ENCODE measurements around the gene BAAT. TPM values are rescaled to one million over a fixed set of nuclear protein-coding genes. Genes with fewer than 3 reads are reported as not detected.

Gene BAAT
- total and polyA plus RNA-seq, 2 of the 13 experiments (the other 11 are each of a cell fraction or from before 2014, with no cell fraction given), result 0.71 to 7.9 TPM

DNA sequence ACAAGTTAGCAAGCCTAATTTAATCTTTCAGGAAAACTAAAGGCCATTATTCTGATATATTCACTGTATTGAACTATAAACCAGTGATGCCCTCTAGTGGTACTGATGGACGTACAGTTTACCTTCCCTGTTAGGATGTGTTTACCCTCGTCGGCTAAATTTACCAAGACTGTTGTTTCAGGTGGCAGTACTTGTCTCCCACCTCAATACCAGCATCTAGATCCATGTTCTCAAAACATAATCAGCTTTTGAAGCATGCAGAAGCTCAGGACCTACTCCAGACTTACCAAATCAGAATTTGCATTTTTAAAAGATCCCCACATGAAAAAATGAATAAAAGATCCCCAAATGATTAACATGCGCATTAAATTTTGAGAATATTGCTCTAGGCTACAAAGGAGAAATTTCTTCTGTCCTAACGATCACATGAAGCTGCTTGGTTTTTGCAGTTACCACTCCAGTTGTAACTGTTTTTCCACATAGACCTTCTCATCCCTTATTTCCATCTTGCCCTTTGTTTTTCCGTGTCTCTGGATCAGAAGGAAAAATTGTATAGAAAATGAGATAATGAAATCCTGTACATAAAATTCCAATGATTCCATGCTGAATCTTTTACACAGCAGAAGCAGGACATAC, 3.2 kb upstream of the BAAT start (continued):
- TF ChIP-seq, protein P1, sequence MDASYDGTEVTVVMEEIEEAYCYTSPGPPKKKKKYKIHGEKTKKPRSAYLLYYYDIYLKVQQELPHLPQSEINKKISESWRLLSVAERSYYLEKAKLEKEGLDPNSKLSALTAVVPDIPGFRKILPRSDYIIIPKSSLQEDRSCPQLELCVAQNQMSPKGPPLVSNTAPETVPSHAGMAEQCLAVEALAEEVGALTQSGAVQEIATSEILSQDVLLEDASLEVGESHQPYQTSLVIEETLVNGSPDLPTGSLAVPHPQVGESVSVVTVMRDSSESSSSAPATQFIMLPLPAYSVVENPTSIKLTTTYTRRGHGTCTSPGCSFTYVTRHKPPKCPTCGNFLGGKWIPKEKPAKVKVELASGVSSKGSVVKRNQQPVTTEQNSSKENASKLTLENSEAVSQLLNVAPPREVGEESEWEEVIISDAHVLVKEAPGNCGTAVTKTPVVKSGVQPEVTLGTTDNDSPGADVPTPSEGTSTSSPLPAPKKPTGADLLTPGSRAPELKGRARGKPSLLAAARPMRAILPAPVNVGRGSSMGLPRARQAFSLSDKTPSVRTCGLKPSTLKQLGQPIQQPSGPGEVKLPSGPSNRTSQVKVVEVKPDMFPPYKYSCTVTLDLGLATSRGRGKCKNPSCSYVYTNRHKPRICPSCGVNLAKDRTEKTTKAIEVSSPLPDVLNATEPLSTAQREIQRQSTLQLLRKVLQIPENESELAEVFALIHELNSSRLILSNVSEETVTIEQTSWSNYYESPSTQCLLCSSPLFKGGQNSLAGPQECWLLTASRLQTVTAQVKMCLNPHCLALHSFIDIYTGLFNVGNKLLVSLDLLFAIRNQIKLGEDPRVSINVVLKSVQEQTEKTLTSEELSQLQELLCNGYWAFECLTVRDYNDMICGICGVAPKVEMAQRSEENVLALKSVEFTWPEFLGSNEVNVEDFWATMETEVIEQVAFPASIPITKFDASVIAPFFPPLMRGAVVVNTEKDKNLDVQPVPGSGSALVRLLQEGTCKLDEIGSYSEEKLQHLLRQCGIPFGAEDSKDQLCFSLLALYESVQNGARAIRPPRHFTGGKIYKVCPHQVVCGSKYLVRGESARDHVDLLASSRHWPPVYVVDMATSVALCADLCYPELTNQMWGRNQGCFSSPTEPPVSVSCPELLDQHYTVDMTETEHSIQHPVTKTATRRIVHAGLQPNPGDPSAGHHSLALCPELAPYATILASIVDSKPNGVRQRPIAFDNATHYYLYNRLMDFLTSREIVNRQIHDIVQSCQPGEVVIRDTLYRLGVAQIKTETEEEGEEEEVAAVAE (CRISPR knock-in tag; IDR thresholded peaks at IDR 0.05; ENCODE audit: borderline replicate concordance), result 0 out of 2 replicates have a peak, but pooled peaks have one; percentile 15
- TF ChIP-seq CREB1 (IDR thresholded peaks at IDR 0.05), result no peak
- TF ChIP-seq CREB1 (CRISPR knock-in tag; IDR thresholded peaks at IDR 0.05), result peak; percentile 42
- TF ChIP-seq, protein P2, sequence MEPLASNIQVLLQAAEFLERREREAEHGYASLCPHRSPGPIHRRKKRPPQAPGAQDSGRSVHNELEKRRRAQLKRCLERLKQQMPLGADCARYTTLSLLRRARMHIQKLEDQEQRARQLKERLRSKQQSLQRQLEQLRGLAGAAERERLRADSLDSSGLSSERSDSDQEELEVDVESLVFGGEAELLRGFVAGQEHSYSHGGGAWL (CRISPR knock-in tag; IDR thresholded peaks at IDR 0.05), result no peak
- no peak for TF ChIP-seq RBM22 (optimal IDR thresholded peaks at IDR 0.05; ENCODE audit: low read length)
- no peak for TF ChIP-seq ZNF383 (CRISPR knock-in tag; IDR thresholded peaks at IDR 0.05; ENCODE audit: borderline replicate concordance)
- no peak for TF ChIP-seq ZNF747 (CRISPR knock-in tag; IDR thresholded peaks at IDR 0.05; ENCODE audit: borderline replicate concordance)
- no peak for TF ChIP-seq ISX (CRISPR knock-in tag; conservative IDR thresholded peaks at IDR 0.05)
- no peak for TF ChIP-seq NFYB (CRISPR knock-in tag; IDR thresholded peaks at IDR 0.05)
- TF ChIP-seq, protein P3, sequence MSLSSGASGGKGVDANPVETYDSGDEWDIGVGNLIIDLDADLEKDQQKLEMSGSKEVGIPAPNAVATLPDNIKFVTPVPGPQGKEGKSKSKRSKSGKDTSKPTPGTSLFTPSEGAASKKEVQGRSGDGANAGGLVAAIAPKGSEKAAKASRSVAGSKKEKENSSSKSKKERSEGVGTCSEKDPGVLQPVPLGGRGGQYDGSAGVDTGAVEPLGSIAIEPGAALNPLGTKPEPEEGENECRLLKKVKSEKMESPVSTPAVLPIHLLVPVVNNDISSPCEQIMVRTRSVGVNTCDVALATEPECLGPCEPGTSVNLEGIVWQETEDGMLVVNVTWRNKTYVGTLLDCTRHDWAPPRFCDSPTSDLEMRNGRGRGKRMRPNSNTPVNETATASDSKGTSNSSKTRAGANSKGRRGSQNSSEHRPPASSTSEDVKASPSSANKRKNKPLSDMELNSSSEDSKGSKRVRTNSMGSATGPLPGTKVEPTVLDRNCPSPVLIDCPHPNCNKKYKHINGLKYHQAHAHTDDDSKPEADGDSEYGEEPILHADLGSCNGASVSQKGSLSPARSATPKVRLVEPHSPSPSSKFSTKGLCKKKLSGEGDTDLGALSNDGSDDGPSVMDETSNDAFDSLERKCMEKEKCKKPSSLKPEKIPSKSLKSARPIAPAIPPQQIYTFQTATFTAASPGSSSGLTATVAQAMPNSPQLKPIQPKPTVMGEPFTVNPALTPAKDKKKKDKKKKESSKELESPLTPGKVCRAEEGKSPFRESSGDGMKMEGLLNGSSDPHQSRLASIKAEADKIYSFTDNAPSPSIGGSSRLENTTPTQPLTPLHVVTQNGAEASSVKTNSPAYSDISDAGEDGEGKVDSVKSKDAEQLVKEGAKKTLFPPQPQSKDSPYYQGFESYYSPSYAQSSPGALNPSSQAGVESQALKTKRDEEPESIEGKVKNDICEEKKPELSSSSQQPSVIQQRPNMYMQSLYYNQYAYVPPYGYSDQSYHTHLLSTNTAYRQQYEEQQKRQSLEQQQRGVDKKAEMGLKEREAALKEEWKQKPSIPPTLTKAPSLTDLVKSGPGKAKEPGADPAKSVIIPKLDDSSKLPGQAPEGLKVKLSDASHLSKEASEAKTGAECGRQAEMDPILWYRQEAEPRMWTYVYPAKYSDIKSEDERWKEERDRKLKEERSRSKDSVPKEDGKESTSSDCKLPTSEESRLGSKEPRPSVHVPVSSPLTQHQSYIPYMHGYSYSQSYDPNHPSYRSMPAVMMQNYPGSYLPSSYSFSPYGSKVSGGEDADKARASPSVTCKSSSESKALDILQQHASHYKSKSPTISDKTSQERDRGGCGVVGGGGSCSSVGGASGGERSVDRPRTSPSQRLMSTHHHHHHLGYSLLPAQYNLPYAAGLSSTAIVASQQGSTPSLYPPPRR (CRISPR knock-in tag; IDR thresholded peaks at IDR 0.05; ENCODE audit: borderline replicate concordance), result no peak
- TF ChIP-seq, protein P4, sequence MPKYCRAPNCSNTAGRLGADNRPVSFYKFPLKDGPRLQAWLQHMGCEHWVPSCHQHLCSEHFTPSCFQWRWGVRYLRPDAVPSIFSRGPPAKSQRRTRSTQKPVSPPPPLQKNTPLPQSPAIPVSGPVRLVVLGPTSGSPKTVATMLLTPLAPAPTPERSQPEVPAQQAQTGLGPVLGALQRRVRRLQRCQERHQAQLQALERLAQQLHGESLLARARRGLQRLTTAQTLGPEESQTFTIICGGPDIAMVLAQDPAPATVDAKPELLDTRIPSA (CRISPR knock-in tag; IDR thresholded peaks at IDR 0.05; ENCODE audit: borderline replicate concordance), result no peak
- 0 out of 2 replicates have a peak, but pooled peaks have one; percentile 2 for TF ChIP-seq GFI1 (CRISPR knock-in tag; IDR thresholded peaks at IDR 0.05; ENCODE audit: borderline replicate concordance)
- peak; percentile 49; the same call in 1 of the 2 replicates for TF ChIP-seq HDAC2 (CRISPR knock-in tag; IDR thresholded peaks at IDR 0.05)
- TF ChIP-seq JUN (CRISPR knock-in tag; IDR thresholded peaks at IDR 0.05), result no peak
- TF ChIP-seq ZNF484 (CRISPR knock-in tag; IDR thresholded peaks at IDR 0.05; ENCODE audit: borderline replicate concordance, low read depth), result no peak
- 0 out of 2 replicates have a peak, but pooled peaks have one; percentile 36 for TF ChIP-seq RBFOX2 (IDR thresholded peaks at IDR 0.05; ENCODE audit: low read depth, low read length)
- TF ChIP-seq ZNF496 (CRISPR knock-in tag; IDR thresholded peaks at IDR 0.05; ENCODE audit: insufficient replicate concordance), result no peak
- TF ChIP-seq ZNF12 (CRISPR knock-in tag; IDR thresholded peaks at IDR 0.05), result no peak
- no peak for TF ChIP-seq ZNF782 (CRISPR knock-in tag; IDR thresholded peaks at IDR 0.05; ENCODE audit: borderline replicate concordance)
- no peak for TF ChIP-seq ZNF709 (CRISPR knock-in tag; IDR thresholded peaks at IDR 0.05)

Data from HepG2 (cell line).